OCI-LY7 (cell line): ENCODE data around the gene C12orf43.

Experiments used
- EZH2phosphoT487 ChIP-seq: fragments of 200-600 bp; sonication (generic); IDR thresholded peaks from 2 replicates; pipeline ENCODE4 v1.6.1; 2018; ENCODE audit warnings: low read depth, borderline replicate concordance, mild to moderate bottlenecking, mixed run types, antibody characterized with exemption, low read length, moderate library complexity, mixed read lengths
- TF ChIP-seq, protein P1 (sequence below): fragments of 200-600 bp; sonication (generic); conservative IDR thresholded peaks from 2 replicates; pipeline ENCODE4 v1.5.1; 2014; ENCODE audit warnings: mild to moderate bottlenecking, antibody characterized with exemption, low read length, moderate library complexity, mixed read lengths

DNA sequence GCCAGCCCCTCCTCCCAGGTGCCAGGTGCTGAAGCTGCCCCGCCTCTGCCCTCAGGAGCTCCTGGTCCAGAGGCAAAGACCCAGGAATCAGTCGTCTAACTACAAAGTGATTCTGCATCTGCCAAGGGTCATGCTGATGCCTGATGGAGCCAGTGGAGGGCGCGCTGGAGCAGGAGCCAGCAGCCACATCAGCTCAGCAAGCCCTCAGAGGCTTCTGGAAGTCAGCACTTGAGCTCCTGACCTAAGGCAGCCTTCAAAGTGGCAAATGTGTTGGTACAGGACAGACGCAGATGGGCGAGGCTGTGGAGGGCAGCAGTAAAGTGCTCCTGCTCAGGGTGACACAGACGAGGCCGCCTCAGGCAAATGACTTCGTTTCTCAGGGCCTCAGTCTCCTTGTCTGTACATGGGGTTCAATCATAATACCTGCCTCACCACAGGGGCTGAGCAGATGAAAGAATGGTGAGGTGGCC, 10.9 kb downstream of the C12orf43 start:
- TF ChIP-seq, protein P1, sequence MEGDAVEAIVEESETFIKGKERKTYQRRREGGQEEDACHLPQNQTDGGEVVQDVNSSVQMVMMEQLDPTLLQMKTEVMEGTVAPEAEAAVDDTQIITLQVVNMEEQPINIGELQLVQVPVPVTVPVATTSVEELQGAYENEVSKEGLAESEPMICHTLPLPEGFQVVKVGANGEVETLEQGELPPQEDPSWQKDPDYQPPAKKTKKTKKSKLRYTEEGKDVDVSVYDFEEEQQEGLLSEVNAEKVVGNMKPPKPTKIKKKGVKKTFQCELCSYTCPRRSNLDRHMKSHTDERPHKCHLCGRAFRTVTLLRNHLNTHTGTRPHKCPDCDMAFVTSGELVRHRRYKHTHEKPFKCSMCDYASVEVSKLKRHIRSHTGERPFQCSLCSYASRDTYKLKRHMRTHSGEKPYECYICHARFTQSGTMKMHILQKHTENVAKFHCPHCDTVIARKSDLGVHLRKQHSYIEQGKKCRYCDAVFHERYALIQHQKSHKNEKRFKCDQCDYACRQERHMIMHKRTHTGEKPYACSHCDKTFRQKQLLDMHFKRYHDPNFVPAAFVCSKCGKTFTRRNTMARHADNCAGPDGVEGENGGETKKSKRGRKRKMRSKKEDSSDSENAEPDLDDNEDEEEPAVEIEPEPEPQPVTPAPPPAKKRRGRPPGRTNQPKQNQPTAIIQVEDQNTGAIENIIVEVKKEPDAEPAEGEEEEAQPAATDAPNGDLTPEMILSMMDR, result peak; percentile 76
- TF ChIP-seq EZH2phosphoT487, result no peak
